ENCODE measurements around the gene CMC4.

The CMC4 gene, protein sequence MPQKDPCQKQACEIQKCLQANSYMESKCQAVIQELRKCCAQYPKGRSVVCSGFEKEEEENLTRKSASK

DNA sequence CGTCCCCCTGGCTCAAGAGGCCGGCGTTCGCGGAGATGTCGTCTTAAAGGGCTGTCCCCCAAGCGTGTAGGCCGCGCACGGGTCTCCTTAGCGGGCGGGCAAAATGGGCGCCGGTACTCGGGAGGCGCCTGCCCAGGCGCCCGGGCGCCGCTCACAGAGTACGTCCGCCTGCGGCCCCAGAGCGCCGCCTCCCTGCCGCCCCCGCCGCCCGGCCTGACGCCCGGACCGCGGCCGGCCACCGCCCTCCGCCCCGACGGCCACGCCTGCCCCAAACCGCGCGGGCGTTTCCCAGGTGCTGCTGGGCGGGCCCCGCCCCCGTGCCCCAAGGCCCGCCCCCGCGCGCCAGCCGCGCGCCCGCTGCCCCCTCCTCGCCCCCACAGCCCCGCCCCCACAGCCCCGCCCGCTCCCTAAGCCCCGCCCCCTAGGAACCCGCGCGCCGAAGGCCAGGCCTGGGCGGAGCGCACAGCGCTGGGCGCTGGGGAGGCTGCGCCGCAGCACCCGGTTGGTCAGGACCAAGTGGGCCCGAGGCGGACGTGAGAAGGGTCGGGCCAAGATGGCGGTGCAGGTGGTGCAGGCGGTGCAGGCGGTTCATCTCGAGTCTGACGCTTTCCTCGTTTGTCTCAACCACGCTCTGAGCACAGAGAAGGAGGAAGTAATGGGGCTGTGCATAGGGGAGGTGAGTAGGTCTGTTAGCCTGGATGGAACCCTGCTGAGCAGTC is at the start of gene CMC4, which contains the start of the genes BRCC3 and MTCP1:
Gene CMC4 (minus strand): TSS at position 162 of the 719 bp plus-strand sequence. CDS start 7,113 bp downstream, outside the sequence.
Gene BRCC3 (plus strand): TSS at position 534 of the 719 bp plus-strand sequence. CDS start 20 bp downstream, at position 554.
Gene MTCP1 (minus strand): TSS at position 162 of the 719 bp plus-strand sequence. CDS start 5,126 bp downstream, outside the sequence.
- peak; percentile 40 for DNase-seq

- DNase-seq, result no peak
Measured at GRCh38 chrX:155115174-155115819, 44.4 kb upstream of the CMC4 start.

DNA sequence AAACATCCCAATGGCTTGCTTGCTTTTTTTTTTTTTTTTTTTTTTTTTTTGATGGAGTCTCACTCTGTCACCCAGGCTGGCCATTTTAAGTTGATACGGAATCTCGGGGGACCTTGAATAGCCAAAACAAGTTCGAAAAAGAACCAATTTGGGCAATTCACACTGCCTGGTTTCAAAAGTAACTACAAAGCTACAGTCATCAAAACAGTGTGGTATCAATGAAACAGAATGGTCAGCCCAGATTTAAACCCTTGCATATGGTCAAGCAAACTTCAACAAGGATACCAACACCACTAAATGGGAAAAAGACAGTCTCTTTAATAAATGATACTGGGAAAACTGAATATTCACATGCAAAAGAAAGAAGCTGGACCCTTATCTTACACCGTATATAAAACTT is 42.2 kb upstream of the CMC4 start:
- DNase-seq, result no peak

GRCh38 chrX:155112171-155112570 is 41.2 kb upstream of the CMC4 start:
- DNase-seq, result no peak

DNA sequence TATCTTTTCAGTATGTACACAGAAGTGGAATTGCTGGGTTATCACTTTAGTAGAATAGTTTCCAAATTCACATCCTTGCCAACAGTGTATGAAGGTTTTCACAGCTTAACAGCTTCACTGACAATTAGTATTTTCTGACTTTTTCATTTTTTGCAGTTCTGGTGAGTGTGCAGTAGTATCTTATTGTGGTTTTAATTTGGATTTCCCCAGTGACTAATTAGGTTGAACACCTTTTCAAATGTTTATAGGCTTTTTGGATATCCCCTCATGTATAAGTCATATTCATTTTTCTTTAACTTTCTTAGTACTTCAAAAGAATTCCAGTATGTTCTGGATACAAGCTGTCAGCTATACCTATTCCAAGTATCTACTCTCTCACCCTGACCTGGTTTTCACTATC is 37.5 kb upstream of the CMC4 start:
- no peak for DNase-seq

GRCh38 chrX:155105919-155106318 is 35.0 kb upstream of the CMC4 start:
- no peak for DNase-seq

DNA sequence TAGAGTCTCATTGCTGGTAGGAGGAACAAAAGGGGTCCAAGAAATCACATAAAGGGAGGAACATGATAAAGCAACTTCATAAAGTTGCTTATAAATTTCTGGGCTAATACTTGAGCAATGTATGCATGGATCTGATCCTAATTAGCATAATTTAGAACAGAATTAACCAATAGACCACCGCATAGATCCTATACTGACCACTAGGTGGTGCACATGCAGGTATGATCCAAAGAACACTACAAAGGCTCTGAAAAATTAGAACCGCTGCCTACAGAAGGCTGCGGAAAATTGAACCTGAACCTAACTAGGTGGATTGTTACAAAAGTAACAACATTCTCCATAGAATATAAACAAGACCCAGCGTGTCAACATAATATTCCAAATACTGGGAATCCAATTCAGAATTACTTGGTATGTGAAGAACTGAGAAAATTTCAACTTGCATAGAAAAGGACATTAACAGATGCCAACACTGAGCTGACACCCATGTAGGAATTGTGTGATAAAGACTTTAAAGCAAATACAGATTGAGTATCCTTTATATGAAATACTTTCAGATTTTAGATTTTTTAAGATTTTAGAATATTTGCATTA is 23.6 kb upstream of the CMC4 start:
- DNase-seq, result peak; percentile 14

DNA sequence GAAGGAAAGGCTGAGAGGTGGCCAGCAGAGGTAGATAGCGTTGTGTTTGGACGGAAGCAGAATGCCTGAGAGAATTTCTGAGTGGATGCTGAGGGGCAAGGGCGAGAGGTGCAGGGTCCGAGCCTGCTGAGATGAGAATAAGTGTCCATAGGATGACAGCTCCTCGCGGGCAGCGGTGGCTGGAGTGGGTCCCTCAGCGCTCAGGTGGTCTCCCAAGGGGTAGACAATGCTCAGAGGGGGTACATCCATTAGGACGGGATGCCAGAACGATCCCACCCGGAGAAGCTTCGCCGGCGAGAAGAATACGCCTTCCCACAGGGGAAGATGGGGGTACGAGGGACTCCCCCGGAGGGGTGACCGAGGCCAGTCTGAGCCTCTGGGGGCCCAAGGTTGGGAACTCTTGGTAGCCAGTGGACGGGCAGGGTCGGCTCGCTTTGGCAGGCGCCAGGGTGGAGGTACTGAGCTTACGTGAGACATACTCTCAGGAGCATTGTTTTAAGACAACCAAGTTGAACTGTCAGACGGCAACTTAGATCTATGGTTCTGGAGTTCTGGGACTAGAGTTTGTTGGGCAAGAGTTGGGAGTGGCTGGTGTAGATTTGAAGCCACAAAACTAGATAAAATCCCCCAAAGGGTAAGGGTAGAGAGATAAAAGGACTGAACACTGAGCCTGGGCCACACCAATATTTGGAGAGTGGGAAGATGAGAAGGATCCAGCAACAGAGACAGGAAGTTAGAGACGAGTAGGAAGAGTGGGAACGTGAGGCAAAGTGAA is 16.2 kb upstream of the CMC4 start:
- DNase-seq, result no peak

DNA sequence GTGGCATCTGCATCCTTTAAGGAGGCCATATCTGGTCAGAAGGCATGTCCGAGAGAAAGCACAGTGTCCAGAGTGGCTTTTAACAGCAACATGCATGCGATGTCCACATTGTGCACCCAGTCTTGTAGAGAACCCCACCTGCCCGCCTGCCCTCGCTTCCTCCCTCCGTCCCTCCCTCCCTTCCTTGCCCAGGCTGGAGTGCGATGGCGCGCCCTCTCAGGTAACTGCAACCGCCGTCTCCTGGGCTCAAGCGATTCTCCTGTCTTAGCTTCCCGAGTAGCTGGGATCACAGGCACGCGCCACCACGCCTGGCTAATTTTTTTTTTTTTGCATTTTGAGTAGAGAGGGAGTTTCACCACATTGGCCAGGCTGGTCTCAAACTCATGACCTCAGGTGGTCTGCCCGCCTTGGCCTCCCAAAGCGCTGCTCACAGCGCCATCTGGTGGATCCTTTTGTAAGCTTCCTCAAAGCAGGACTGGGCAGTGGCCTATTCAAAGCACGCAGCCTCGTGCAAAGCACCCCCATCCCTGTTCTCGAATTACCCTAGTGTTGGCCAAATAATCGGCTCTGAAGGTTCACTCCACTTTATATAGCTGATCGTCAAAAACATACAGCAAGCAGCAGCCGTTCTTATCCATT is 15.4 kb upstream of the CMC4 start:
- DNase-seq, result no peak

- no peak for DNase-seq
Measured at GRCh38 chrX:155071694-155072280, 851 bp upstream of the CMC4 start.

GRCh38 chrX:155070663-155070974 is 317 bp downstream of the CMC4 start:
- DNase-seq, result no peak

- no peak for DNase-seq
Measured at GRCh38 chrX:155070038-155070437, 898 bp downstream of the CMC4 start.

GRCh38 chrX:155069414-155069813 is 1.5 kb downstream of the CMC4 start:
- DNase-seq, result no peak

- no peak for DNase-seq
Measured at GRCh38 chrX:155068165-155068564, 2.8 kb downstream of the CMC4 start.

DNA sequence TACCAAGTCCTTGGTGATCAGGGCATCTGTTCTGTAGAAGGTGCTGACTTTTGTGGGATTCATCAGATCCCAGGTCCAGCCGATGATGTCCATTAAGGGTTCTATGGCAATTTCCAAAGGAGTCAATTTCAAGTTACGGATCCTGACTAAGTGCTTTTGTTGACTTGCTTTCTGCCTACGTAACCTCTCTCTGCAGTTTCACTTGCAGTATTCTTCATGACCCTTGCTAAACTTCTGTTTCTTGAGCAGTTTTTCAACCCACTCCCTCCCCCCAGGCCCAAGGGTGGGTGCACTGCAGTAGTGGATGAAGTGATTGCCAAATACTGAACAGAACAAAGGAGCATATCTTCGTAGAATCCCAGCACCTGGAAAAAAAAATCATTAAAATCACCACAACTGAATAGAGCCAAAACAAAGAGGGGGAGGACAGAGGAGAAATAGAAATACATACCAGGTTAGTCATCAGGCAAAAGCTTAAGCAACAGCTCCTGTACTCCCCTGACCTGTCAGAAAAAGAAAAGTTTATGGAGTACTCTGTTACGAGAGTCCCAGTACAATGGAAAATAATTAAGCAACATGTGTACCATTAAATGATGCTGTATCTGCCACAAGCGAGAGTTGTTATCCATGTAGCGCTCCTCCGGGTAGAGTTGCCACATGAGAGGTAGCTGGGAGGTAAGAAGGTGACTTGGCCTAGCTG is 5.8 kb downstream of the CMC4 start:
- DNase-seq, result no peak

- DNase-seq, result no peak
Measured at GRCh38 chrX:155061760-155062159, 9.2 kb downstream of the CMC4 start.

DNA sequence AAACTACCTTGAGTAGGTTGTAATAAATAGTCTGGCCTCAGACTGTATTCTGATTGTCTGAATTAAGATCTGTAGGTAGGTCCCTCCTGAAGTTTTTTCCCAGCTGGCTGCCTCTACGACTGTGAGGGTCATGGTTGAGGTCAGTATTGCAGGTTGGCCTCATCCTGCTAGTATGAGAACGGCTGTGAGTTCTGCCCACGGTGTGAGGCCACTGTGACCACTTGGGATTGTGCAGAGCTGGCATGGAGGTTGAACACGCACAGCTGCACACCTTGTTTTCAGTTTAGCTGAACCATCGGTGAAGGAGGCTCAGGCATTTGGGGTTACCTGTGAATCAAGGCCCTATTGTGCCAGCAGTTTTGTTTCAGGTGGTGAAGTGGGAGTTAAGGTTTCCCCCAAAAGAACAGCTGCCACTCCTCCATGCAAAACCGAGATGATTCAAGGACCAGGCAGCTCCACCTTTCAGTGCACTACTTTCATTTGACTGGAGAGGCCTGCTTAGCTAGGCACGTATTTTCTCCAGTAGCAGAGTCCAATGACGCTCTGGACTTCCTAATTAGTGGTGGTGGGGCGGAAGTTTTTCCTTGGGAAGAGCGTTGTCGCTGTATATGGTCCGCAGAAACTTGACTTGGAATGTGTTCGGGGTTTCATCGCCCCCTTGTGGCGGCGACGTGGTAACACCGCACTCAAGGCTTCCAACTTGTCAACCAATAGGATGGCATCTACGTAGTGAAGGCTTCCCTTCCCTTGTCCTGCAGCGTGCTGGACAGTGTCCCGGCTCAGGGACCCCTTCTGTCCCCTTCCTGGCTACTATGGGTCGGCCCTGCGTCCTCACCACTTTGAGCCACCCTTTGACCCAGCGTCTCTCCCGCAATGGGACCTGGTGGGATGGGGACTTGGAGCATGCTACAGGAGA is 13.8 kb downstream of the CMC4 start:
- peak; percentile 37 for DNase-seq

DNA sequence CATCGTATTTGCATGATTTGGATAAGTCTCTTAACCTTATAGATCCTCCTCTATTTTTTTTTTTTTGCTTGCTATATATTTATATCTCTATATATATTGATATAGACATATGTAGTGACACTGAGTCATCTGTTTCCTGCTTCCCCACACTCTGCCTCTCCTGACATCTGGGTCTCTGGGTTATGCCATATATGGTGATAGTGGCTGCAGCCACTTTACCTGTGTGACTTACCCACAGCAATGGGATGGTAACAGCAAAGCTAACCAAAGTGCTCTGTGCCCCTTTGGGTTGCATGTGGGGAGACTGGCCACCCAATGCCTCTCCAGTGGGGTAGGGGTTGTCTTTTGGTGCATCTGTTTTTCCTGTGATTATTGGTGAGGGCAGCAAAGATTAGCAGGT is 14.5 kb downstream of the CMC4 start:
- no peak for DNase-seq

GRCh38 chrX:155055494-155055893 is 15.4 kb downstream of the CMC4 start:
- DNase-seq, result no peak

DNA sequence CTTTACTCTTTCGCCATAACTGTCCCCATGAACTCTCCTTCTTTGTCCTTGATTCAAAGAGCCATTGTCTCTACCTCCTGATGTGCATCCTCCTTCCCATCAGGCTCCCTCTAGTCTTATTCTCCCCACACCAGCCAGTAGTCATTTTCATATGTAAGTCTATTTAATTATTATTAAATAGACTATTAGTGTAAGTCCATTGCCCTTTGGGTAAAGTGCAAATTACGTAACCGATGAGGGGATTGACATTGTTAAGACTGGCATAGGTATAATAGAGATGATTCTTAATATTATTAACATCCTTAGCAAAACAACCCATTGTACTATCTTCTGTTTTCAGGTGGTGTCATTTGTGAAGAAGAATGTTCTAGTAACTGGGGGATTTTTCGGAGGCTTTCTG is 16.7 kb downstream of the CMC4 start:
- no peak for DNase-seq

DNA sequence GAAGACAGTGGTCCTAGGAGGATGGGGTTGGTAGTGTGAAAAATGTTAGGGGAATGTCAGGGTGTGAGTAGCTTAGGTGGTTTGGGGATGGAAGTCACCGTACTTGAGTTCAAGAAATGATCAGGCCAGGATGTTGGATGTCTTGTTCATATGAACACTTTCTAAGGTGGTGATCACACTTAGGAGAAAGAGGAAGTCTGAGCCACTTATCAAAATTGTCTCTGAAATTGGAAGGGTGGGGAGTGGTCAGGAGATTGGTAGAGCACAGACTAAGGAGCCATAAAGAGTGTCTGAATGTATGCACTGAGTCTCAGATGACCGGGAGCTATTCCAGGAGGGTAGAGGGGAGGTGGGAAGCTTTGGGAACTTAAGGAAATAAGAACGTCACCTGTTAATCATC is 17.3 kb downstream of the CMC4 start:
- DNase-seq, result no peak

All from NCI-H1694 (cell line).